CD1c-positive myeloid dendritic cell (primary cell): ENCODE measurements around the gene RBMS3.
"Not testable (repeated sequence)": the region's sequence is repeated elsewhere in the genome, so short reads cannot be mapped to it uniquely, and the experiment has no call there.

Experiments
- DNase-seq: peaks from one replicate; pipeline ENCODE4 v3.0.0-alpha.2; 2016; ENCODE audit errors: extremely low spot score

RBMS3 gene

GRCh38 chr3:29385046-29385830 is 104.4 kb downstream of the RBMS3 start:
- DNase-seq: no peak

GRCh38 chr3:29389362-29389761 is 108.5 kb downstream of the RBMS3 start:
- no peak for DNase-seq

GRCh38 chr3:29392625-29393388 is 111.9 kb downstream of the RBMS3 start:
- DNase-seq: no peak

- not testable (repeated sequence) for DNase-seq
Measured at GRCh38 chr3:29393946-29394345, 113.1 kb downstream of the RBMS3 start.

GRCh38 chr3:29397406-29397805 is 116.5 kb downstream of the RBMS3 start:
- no peak for DNase-seq

GRCh38 chr3:29398787-29399186 is 117.9 kb downstream of the RBMS3 start:
- no peak for DNase-seq

GRCh38 chr3:29406291-29406832 is 125.5 kb downstream of the RBMS3 start:
- DNase-seq: no peak

- DNase-seq: no peak
Measured at GRCh38 chr3:29408676-29409075, 127.8 kb downstream of the RBMS3 start.

- DNase-seq: no peak
Measured at GRCh38 chr3:29409409-29409808, 128.5 kb downstream of the RBMS3 start.

GRCh38 chr3:29410220-29410619 is 129.3 kb downstream of the RBMS3 start:
- DNase-seq: no peak

- DNase-seq: no peak
Measured at GRCh38 chr3:29410660-29411405, 130.0 kb downstream of the RBMS3 start.

GRCh38 chr3:29412110-29412509 is 131.2 kb downstream of the RBMS3 start:
- no peak for DNase-seq

GRCh38 chr3:29414468-29415224 is 133.8 kb downstream of the RBMS3 start:
- DNase-seq: no peak

- no peak for DNase-seq
Measured at GRCh38 chr3:29415482-29416223, 134.8 kb downstream of the RBMS3 start.

GRCh38 chr3:29416514-29416913 is 135.6 kb downstream of the RBMS3 start:
- DNase-seq: no peak

- DNase-seq: no peak
Measured at GRCh38 chr3:29420106-29420505, 139.2 kb downstream of the RBMS3 start.

- no peak for DNase-seq
Measured at GRCh38 chr3:29426302-29427226, 145.7 kb downstream of the RBMS3 start.

- no peak for DNase-seq
Measured at GRCh38 chr3:29427266-29428103, 146.6 kb downstream of the RBMS3 start.
